Peyer's patch (tissue), 4 donors: ENCODE data around the gene ALDH7A1.

Experiments
- POLR2A ChIP-seq, 2 donors: fragments of 450-650 bp; IDR thresholded peaks; one replicate each; pipeline ENCODE4 v1.5.1; 2017; ENCODE audit warnings: antibody characterized with exemption in 2 of 2, mild to moderate bottlenecking in 2 of 2, moderate library complexity in 2 of 2
- TF ChIP-seq, protein P1 (sequence below), 6 experiments: fragments of 450-650 bp in 4 of 6; fragments of 200-600 bp in 2 of 6; sonication (generic) in 1 of 6; IDR thresholded peaks; one replicate each; pipeline ENCODE4 v1.5.1; 2017 to 2019; ENCODE audit warnings: antibody characterized with exemption in 6 of 6, mild to moderate bottlenecking in 3 of 6, moderate library complexity in 1 of 6

DNA sequence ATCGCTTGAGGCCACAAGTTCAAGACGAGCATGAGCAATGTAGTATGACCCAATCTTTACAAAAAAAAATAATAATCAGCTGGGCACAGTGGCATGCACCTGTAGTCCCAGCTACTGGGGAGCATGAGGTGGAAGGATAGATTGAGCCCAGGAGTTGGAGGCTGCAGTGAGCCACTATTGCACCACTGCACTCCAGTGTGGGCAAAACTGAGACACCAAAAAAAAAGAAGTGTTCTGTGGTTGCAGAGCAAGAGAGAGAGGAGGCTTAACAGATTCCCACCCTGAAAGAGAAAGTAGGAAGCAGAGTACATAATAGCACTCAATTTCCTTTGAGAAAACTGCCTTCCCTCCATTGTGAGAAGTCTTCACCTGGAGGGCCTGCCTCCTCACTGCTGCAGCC lies 52.6 kb downstream of the ALDH7A1 start:
- TF ChIP-seq POLR2A (IDR thresholded peaks at IDR 0.05), result no peak
- TF ChIP-seq, protein P1, sequence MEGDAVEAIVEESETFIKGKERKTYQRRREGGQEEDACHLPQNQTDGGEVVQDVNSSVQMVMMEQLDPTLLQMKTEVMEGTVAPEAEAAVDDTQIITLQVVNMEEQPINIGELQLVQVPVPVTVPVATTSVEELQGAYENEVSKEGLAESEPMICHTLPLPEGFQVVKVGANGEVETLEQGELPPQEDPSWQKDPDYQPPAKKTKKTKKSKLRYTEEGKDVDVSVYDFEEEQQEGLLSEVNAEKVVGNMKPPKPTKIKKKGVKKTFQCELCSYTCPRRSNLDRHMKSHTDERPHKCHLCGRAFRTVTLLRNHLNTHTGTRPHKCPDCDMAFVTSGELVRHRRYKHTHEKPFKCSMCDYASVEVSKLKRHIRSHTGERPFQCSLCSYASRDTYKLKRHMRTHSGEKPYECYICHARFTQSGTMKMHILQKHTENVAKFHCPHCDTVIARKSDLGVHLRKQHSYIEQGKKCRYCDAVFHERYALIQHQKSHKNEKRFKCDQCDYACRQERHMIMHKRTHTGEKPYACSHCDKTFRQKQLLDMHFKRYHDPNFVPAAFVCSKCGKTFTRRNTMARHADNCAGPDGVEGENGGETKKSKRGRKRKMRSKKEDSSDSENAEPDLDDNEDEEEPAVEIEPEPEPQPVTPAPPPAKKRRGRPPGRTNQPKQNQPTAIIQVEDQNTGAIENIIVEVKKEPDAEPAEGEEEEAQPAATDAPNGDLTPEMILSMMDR (IDR thresholded peaks at IDR 0.05), result no peak
